HG03432 (cell line): ENCODE data around the gene MUC7.

Source experiments
- ATAC-seq: cut with Tn5 transposase; IDR thresholded peaks from one replicate; pipeline ENCODE4 v1.9.1; 2021; ENCODE audit warnings: mild to moderate bottlenecking, moderate library complexity; ENCODE audit not compliant: unreplicated experiment

MUC7 gene

DNA sequence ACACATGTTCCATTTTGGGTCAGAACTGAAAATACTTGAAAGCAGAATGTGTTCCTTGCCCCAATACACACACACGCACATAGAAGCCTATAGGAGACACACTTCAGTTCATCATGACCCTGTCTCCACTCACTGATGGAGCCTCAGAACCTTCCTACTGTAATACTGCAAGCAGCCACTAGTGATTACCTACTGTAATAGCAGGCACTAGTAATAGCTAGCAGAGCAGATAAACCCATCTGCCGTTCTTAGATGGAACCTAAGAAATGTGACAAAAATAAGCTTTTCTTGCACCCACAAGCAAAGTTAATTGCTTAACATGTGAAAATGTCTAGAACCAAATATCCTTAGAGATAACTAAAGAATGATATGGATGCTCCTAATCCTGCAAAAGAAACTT lies 60.0 kb downstream of the MUC7 start:
- peak; percentile 69 for ATAC-seq
